Transverse colon (tissue), 4 donors: Measurements from ENCODE around the gene THPO. TPM values are rescaled to one million over a fixed set of nuclear protein-coding genes. Genes with fewer than 3 reads are reported as not detected.

ENCODE experiments used
- DNase-seq: peaks from one replicate; pipeline ENCODE4 v3.0.0-alpha.2; 2019
- H3K27ac ChIP-seq, 4 donors: fragments of 200-600 bp; sonication (generic); 2 replicates each; pipeline ENCODE4 v1.5.1; 2016 to 2018; ENCODE audit warnings: inconsistent platforms in 4 of 4
- H3K27me3 ChIP-seq: fragments of 200-600 bp; sonication (generic); 2 replicates; pipeline ENCODE4 v1.5.1; 2017; ENCODE audit warnings: inconsistent platforms
- H3K36me3 ChIP-seq, 4 donors: fragments of 200-600 bp; sonication (generic); 2 replicates each; pipeline ENCODE4 v1.5.1; 2017 to 2019; ENCODE audit warnings: inconsistent platforms in 4 of 4
- H3K4me1 ChIP-seq, 4 donors: fragments of 200-600 bp; sonication (generic); 2 replicates each; pipeline ENCODE4 v1.5.1; 2017 to 2020; ENCODE audit warnings: inconsistent platforms in 4 of 4
- H3K4me3 ChIP-seq, 4 donors: fragments of 200-600 bp; sonication (generic); 1 replicate in 1 of 4; 2 replicates in 3 of 4; pipeline versions ENCODE4 v1.5.1 to v1.6.1; 2017 to 2019; ENCODE audit warnings: inconsistent platforms in 4 of 4
- H3K9me3 ChIP-seq, 2 donors: fragments of 200-600 bp; sonication (generic); 2 replicates each; pipeline ENCODE4 v1.5.1; 2017 to 2019; ENCODE audit warnings: inconsistent platforms in 2 of 2
- EP300 ChIP-seq: sonication (generic); formaldehyde crosslinking; IDR thresholded peaks from one replicate; pipeline ENCODE4 v1.6.1; 2017; ENCODE audit warnings: antibody characterized with exemption, low read depth
- POLR2A ChIP-seq: fragments of 450-650 bp; IDR thresholded peaks from one replicate; pipeline ENCODE4 v1.6.1; 2016; ENCODE audit warnings: antibody characterized with exemption, mild to moderate bottlenecking, moderate library complexity
- POLR2AphosphoS5 ChIP-seq, 3 donors: sonication (generic); formaldehyde crosslinking; IDR thresholded peaks; one replicate each; pipeline ENCODE4 v1.6.1; 2016; ENCODE audit warnings: antibody characterized with exemption in 3 of 3
- WGBS, 2 donors: methylation state at CpG; one replicate each; pipeline ENCODE4 v1.1.5; 2018; ENCODE audit warnings: low coverage in 1 of 2; 5-methylcytosine and 5-hydroxymethylcytosine counted together
- in situ Hi-C, 4 donors: fragments of 200-750 bp; cut with MboI; loops; one replicate each; pipeline versions ENCODE4 v1.15.0 to v1.15.1; 2017; ENCODE audit warnings: low sequenced_read_pairs in 3 of 4, low pct_ligation_motif_present in 1 of 4, low pct_unique_long_range_greater_than_20kb in 1 of 4
- intact Hi-C: fragments of 100-400 bp; cut with DNase I; formaldehyde crosslinking; loops from one replicate; pipeline ENCODE4 v1.15.1; 2023; ENCODE audit warnings: low total_unique reads
- total RNA-seq, 4 donors: library from RNA; depleted of rRNA; stranded (reverse); fragments of >200 nt; gene quantifications; one replicate each; pipeline ENCODE4 v1.1.0, GENCODE V29; 2016
- TF ChIP-seq, protein P1 (sequence below), 5 experiments: fragments of 200-600 bp in 3 of 5; fragments of 450-650 bp in 2 of 5; sonication (generic) in 3 of 5; IDR thresholded peaks; 1 replicate in 2 of 5; 2 replicates in 3 of 5; pipeline ENCODE4 v1.5.1; 2016 to 2017; ENCODE audit warnings: antibody characterized with exemption in 5 of 5, inconsistent platforms in 3 of 5, mild to moderate bottlenecking in 2 of 5, moderate library complexity in 1 of 5

THPO gene
- total RNA-seq, 4 donors from 2014 or later, result not detected

DNA sequence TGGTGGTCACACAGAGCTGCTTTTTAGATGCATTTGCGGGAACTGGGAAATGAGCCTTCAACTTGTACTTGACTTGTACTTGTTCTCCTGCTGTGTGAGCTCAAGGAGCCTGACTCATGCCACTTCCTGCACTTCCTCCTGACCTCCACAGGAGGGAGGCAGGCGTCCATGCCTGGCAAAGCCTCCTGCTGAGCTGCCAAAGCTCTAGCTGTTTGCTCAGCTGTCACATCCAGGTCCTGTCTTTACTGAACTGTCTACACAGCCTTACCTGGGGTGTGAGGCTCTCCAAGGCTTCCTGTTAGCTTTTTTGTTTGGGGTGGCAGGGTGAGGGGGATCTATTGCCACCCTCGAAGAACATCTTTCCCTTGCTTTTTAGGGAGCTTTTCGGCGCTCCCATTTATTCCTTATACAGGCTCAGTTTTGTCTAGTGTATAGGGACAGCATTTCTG is 6.4 kb downstream of the THPO start:
- intact Hi-C loops, result loop anchor here (5.0 kb wide), 1 partner anchor 171 kb away; no protein-coding TSS in a partner anchor
- peak; percentile 78 for DNase-seq
- no peaks in the 10 kb centered on the region for H3K9me3 ChIP-seq
- WGBS, 2 donors, result 37 to 52% methylated on average over 3 to 5 of the region's 5 CpGs
- no peak overlapping the region for H3K27ac ChIP-seq
- in situ Hi-C loops, result loop anchor here in 1 of 4 donors (10.0 to 25.0 kb wide), 2 partner anchors 163 to 416 kb away; no protein-coding TSS in a partner anchor
- no peak for TF ChIP-seq EP300
- TF ChIP-seq POLR2AphosphoS5 (IDR thresholded peaks at IDR 0.05), result peak in 1 of 3 donors; percentile 46
- TF ChIP-seq, protein P1, sequence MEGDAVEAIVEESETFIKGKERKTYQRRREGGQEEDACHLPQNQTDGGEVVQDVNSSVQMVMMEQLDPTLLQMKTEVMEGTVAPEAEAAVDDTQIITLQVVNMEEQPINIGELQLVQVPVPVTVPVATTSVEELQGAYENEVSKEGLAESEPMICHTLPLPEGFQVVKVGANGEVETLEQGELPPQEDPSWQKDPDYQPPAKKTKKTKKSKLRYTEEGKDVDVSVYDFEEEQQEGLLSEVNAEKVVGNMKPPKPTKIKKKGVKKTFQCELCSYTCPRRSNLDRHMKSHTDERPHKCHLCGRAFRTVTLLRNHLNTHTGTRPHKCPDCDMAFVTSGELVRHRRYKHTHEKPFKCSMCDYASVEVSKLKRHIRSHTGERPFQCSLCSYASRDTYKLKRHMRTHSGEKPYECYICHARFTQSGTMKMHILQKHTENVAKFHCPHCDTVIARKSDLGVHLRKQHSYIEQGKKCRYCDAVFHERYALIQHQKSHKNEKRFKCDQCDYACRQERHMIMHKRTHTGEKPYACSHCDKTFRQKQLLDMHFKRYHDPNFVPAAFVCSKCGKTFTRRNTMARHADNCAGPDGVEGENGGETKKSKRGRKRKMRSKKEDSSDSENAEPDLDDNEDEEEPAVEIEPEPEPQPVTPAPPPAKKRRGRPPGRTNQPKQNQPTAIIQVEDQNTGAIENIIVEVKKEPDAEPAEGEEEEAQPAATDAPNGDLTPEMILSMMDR (IDR thresholded peaks at IDR 0.05), result peak; percentile 85 to 93 (median 91)
- H3K4me1 ChIP-seq, result peaks cover 0 to 7% (median 0%) of the 10 kb centered on the region in 4 donors
- H3K27me3 ChIP-seq, result peaks cover 11% of the 10 kb centered on the region
- no peak overlapping the region for H3K4me3 ChIP-seq
- H3K36me3 ChIP-seq, result peaks cover 0 to 6% (median 2%) of the 10 kb centered on the region in 4 donors

DNA sequence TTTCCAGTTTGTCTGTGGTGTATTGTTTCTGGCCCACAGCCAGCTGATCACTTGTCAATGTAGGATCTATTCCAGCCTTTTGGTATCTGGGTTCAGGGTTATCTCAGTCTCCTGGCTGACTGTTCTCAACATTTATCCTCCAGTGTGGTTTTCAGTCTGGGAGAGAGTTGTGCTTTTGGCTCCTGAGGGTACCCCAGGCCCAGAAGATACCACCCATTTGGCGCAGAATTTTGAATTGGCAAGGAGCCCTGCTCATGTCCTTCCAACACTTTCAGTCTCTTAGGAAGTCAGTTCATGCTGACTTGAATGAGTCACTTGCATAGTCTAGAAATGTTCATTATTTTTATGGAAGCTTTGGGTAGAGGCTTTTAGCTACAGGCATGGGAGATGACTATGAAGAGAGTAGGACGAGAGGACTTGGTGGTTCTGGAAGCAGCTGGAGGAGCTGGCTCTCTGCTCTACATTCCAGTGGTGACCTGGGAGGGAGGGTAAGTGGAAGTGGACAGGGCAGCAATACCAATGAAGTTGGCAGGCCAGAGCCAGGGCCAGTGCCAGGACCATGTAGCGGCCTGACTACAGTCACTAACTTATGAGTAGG is 9.3 kb downstream of the THPO start:
- H3K9me3 ChIP-seq, result no peaks in the 10 kb centered on the region
- WGBS, 2 donors, result 82% methylated on average over 3 of the region's 3 CpGs; no CpG with 5 or more reads in 1 of the 2 donors
- in situ Hi-C loops (loop anchor here in 1 of 4 donors (25.0 kb wide), 1 partner anchor 419 kb away; no protein-coding TSS in a partner anchor), intact Hi-C loops (loop anchor here (10.0 kb wide), 1 partner anchor 146 kb away; no protein-coding TSS in a partner anchor)
- no peaks in the 10 kb centered on the region for H3K27me3 ChIP-seq
- H3K27ac ChIP-seq, result no peak overlapping the region
- H3K4me3 ChIP-seq, result no peak overlapping the region
- DNase-seq, result no peak
- TF ChIP-seq POLR2AphosphoS5 (IDR thresholded peaks at IDR 0.05), result no peak
- TF ChIP-seq, protein P1 (IDR thresholded peaks at IDR 0.05), result no peak
- TF ChIP-seq EP300, result no peak
- TF ChIP-seq POLR2A, result no peak
- H3K36me3 ChIP-seq, result peaks cover 0 to 10% (median 3%) of the 10 kb centered on the region in 4 donors
- H3K4me1 ChIP-seq, result peaks cover 0 to 19% (median 11%) of the 10 kb centered on the region in 4 donors

DNA sequence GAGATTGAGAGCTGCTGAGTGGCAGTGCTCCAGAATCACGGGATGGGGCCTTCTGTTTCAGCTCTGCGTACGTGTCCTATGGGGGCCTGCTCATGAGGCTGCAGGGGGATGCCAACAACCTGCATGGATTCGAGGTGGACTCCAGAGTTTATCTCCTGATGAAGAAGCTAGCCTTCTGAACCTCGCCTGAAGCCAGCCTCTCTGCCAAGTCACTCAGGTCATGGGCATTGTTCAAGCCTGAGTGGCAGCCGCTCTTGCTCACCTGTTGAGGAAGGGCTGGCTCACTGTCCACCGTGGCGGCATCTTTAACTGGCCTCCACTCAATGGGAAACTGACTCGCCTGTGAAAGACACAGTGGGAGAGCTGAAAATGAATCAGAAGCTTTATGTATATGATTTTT is 9.9 kb downstream of the THPO start:
- Histone ChIP-seq H3K4me1 (peaks cover 0 to 19% (median 14%) of the 10 kb centered on the region in 4 donors), H3K4me3 (no peak overlapping the region), H3K36me3 (peaks cover 0 to 10% (median 3%) of the 10 kb centered on the region in 4 donors), H3K27ac (no peak overlapping the region), H3K9me3 (no peaks in the 10 kb centered on the region), H3K27me3 (no peaks in the 10 kb centered on the region)
- intact Hi-C loops (loop anchor here (10.0 kb wide), 1 partner anchor 147 kb away; no protein-coding TSS in a partner anchor), in situ Hi-C loops (loop anchor here in 1 of 4 donors (25.0 kb wide), 1 partner anchor 419 kb away; no protein-coding TSS in a partner anchor)
- 75 to 82% methylated on average over 5 to 9 of the region's 9 CpGs for WGBS, 2 donors
- no peak for DNase-seq
- TF ChIP-seq EP300, result no peak
- TF ChIP-seq, protein P1 (IDR thresholded peaks at IDR 0.05), result no peak

DNA sequence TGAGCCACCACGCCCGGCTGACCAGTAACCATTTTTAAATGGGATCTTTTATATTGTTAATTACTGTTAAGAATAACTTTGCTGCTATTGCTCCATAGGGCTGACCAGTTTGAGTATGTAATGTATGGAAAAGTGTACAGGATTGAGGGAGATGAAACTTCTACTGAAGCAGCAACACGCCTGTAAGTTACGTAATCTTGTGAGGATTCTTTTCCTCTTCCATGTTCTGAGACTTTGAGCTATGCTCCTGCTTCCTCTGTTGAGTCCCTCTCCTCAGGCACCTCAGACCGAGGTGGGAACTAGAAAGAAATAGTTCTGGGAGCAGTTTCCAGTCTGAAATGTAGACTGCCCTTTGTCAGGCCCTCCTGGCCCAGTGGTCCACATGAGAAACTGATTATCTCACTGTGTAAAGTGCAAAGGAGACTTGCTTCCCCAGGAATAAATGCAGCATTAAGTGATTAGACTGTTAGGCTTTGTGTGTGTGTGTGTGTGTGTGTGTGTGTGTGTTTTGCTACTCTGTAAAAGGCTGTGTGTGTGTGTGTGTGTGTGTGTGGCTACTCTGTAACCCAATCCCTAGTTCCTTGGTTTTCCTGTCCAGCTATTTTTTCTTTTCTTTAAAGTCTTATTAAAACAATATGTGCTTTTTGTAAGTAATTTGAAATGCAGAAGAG is 11.3 kb downstream of the THPO start:
- H3K4me3 ChIP-seq, result no peak overlapping the region
- TF ChIP-seq POLR2AphosphoS5 (IDR thresholded peaks at IDR 0.05) (no peak), EP300 (no peak), POLR2A (no peak)
- TF ChIP-seq, protein P1 (IDR thresholded peaks at IDR 0.05), result no peak
- H3K27ac ChIP-seq, result no peak overlapping the region
- H3K9me3 ChIP-seq, result no peaks in the 10 kb centered on the region
- peaks cover 0 to 10% (median 3%) of the 10 kb centered on the region in 4 donors for H3K36me3 ChIP-seq
- DNase-seq, result no peak
- WGBS, 2 donors, result 69 to 87% methylated on average over 3 to 5 of the region's 5 CpGs
- H3K27me3 ChIP-seq, result no peaks in the 10 kb centered on the region
- intact Hi-C loops (loop anchor here (10.0 kb wide), 1 partner anchor 148 kb away; no protein-coding TSS in a partner anchor), in situ Hi-C loops (loop anchor here in 1 of 4 donors (25.0 kb wide), 1 partner anchor 421 kb away; no protein-coding TSS in a partner anchor)
- H3K4me1 ChIP-seq, result peaks cover 0 to 26% (median 15%) of the 10 kb centered on the region in 4 donors
